HepG2 (cell line): Measurements from ENCODE around the gene PMAIP1.

Source experiments
- MYC ChIP-seq: sonication (generic); formaldehyde crosslinking; IDR thresholded peaks from 2 replicates; pipeline ENCODE4 v1.9.0; 2021; ENCODE audit warnings: missing genetic modification reagents, borderline replicate concordance
- NR2C2 ChIP-seq: sonication (generic); formaldehyde crosslinking; IDR thresholded peaks from 2 replicates; pipeline ENCODE4 v1.4.0; 2020; ENCODE audit warnings: missing genetic modification reagents, mild to moderate bottlenecking, moderate library complexity, borderline replicate concordance
- ZNF207 ChIP-seq: fragments of 450-650 bp; IDR thresholded peaks from 2 replicates; pipeline ENCODE4 v1.6.1; 2016; ENCODE audit warnings: antibody characterized with exemption, borderline replicate concordance
- TF ChIP-seq, protein P1 (sequence below): sonication (generic); formaldehyde crosslinking; IDR thresholded peaks from 2 replicates; pipeline ENCODE4 v1.8.0; 2022; ENCODE audit warnings: mild to moderate bottlenecking, missing genetic modification reagents, borderline replicate concordance
- TF ChIP-seq, protein P2 (sequence below): sonication (generic); formaldehyde crosslinking; IDR thresholded peaks from 2 replicates; pipeline ENCODE4 v1.5.0; 2020; ENCODE audit warnings: mild to moderate bottlenecking, missing genetic modification reagents, moderate library complexity

DNA sequence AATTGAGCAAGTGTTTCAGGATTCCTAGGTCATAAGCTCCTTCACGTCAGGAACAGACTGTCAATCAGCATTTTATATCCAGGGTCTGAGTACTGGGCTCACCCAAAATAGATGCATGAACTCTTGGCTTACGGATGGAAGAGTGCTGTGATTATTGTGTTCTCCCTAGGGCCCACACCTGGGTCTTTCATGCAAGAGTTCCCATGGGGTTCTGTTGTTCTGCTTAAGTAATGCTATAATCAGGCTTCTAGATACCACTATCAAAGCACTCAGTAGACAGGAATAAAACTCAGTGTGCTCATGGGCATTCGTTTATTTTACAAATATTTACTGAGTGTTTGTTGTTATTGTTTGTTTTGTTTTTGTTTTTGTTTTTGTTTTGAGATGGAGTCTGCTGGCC is 46.4 kb upstream of the PMAIP1 start:
- no peak for TF ChIP-seq ZNF207
- TF ChIP-seq, protein P1, sequence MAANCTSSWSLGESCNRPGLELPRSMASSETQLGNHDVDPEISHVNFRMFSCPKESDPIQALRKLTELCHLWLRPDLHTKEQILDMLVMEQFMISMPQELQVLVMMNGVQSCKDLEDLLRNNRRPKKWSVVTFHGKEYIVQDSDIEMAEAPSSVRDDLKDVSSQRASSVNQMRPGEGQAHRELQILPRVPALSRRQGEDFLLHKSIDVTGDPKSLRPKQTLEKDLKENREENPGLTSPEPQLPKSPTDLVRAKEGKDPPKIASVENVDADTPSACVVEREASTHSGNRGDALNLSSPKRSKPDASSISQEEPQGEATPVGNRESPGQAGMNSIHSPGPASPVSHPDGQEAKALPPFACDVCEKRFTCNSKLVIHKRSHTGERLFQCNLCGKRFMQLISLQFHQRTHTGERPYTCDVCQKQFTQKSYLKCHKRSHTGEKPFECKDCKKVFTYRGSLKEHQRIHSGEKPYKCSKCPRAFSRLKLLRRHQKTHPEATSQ: no peak
- TF ChIP-seq, protein P2, sequence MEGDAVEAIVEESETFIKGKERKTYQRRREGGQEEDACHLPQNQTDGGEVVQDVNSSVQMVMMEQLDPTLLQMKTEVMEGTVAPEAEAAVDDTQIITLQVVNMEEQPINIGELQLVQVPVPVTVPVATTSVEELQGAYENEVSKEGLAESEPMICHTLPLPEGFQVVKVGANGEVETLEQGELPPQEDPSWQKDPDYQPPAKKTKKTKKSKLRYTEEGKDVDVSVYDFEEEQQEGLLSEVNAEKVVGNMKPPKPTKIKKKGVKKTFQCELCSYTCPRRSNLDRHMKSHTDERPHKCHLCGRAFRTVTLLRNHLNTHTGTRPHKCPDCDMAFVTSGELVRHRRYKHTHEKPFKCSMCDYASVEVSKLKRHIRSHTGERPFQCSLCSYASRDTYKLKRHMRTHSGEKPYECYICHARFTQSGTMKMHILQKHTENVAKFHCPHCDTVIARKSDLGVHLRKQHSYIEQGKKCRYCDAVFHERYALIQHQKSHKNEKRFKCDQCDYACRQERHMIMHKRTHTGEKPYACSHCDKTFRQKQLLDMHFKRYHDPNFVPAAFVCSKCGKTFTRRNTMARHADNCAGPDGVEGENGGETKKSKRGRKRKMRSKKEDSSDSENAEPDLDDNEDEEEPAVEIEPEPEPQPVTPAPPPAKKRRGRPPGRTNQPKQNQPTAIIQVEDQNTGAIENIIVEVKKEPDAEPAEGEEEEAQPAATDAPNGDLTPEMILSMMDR (CRISPR knock-in tag): no peak
- TF ChIP-seq MYC (CRISPR knock-in tag): no peak
- no peak for TF ChIP-seq NR2C2 (CRISPR knock-in tag)
